ENCODE measurements around the gene CABYR.

CABYR gene

DNA sequence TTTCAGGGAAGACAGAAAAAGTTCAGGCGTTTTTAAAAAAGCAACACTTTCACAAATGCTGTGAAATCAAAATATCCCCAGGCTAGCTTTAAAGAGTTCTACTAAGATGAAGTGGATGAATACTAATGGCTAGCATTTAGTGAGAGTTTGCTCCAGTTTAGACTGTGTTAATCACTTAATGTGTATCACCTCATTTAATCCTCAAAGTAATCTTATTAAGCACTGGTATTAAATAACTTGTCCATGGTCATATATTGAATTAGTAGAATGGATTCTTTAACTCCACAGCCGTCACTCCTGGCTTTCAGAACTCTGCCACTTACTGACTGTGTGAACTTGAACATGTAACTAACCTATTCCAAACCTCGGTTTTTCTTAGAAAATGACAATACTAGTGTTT is 66.0 kb downstream of the CABYR start:
- H3K4me3 ChIP-seq (ENCODE audit: control insufficient read depth, low read depth, low read length): no peak overlapping the region
- TF ChIP-seq, protein P1, sequence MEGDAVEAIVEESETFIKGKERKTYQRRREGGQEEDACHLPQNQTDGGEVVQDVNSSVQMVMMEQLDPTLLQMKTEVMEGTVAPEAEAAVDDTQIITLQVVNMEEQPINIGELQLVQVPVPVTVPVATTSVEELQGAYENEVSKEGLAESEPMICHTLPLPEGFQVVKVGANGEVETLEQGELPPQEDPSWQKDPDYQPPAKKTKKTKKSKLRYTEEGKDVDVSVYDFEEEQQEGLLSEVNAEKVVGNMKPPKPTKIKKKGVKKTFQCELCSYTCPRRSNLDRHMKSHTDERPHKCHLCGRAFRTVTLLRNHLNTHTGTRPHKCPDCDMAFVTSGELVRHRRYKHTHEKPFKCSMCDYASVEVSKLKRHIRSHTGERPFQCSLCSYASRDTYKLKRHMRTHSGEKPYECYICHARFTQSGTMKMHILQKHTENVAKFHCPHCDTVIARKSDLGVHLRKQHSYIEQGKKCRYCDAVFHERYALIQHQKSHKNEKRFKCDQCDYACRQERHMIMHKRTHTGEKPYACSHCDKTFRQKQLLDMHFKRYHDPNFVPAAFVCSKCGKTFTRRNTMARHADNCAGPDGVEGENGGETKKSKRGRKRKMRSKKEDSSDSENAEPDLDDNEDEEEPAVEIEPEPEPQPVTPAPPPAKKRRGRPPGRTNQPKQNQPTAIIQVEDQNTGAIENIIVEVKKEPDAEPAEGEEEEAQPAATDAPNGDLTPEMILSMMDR (IDR thresholded peaks at IDR 0.05; ENCODE audit: control insufficient read depth, insufficient read depth, low read depth, low read length, missing control alignments): no peak
- DNase-seq (ENCODE audit: low read depth): no peak

DNA sequence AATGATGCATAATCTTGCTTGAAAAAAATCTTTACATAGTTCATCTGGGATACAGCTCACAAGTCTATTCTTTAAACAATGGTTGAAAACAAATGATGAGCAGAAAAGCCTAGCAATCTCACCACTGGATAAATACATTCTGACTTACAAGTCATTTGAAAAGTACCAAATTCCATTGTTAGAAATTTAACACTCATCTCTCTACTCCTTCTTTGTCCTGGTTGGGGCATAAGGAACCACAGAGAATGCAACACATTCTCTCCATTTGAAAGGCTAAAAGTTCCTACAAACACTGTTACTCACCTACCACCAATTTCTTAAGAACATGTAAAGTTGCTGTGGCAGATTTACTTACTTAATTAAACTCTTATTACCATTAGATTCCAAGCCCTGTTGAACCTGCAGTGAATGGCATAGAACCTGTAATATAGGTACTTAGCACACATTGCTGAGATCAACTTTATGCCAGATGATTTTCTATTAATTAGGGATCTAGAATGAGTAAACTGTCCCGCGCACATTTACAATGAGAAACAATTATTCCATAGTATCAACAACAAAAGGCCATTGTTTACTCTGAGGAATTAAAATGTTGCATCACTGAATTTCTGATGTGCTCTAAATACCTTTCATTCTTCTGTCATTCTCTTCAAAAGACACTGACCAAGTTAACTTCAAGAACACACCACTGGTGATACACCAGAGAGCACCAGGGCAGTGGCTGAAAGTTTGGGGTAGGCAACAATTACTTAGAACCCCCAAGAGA is 69.6 kb downstream of the CABYR start:
- no peak overlapping the region for H3K4me3 ChIP-seq (ENCODE audit: control insufficient read depth, low read depth, low read length)
- DNase-seq (ENCODE audit: low read depth): no peak
- TF ChIP-seq, protein P1 (IDR thresholded peaks at IDR 0.05; ENCODE audit: control insufficient read depth, insufficient read depth, low read depth, low read length, missing control alignments): no peak

DNA sequence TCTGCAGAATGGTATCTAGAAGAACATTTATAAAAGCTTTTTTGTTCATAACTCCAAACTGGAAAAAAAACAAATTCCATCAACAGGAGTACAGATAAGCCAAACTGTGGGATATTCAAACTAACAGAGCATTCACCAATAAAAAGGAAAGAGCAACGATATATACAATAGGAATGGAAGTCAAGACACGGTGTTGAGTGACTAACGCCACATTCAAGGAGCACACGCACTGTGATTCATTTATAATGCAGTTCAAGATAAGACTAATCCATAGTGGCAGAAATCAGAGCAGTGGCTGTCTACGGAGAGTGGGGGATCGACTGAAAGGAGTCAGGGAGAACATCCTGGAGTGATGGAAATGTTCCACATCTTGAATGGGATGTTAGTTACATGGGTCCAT is 70.7 kb downstream of the CABYR start:
- TF ChIP-seq, protein P1 (IDR thresholded peaks at IDR 0.05; ENCODE audit: control insufficient read depth, insufficient read depth, low read depth, low read length, missing control alignments): no peak
- no peak overlapping the region for H3K4me3 ChIP-seq (ENCODE audit: control insufficient read depth, low read depth, low read length)
- no peak for DNase-seq (ENCODE audit: low read depth)
